ENCODE data around the gene ASGR2.

Gene ASGR2

GRCh38 chr17:7060165-7060891 lies 54.3 kb downstream of the ASGR2 start:
- no peak for DNase-seq (ENCODE audit: low spot score)

- no peak for DNase-seq (ENCODE audit: low spot score)
These were observed 55.7 kb downstream of the ASGR2 start for GRCh38 chr17:7058831-7059447.

GRCh38 chr17:7056386-7056785 lies 58.2 kb downstream of the ASGR2 start:
- DNase-seq (ENCODE audit: low spot score), result no peak
